A673 (cell line): ENCODE results near the gene DHRS9. TPM values are rescaled to one million over a fixed set of nuclear protein-coding genes. Genes with fewer than 3 reads are reported as not detected.

ENCODE experiments used
- BruUV-seq: library from RNA; stranded (reverse); fragments of 400-500 nt; replicated peaks from 2 replicates; lab custom pipeline; 2021; lab: Mats Ljungman, UMichigan
- CTCF ChIA-PET: fragments of 300-600 bp; sonication (Branson Sonifier 250); formaldehyde crosslinking; loops from one replicate; lab custom pipeline; 2022; ENCODE audit warnings: antibody characterized with exemption; lab: Charles Lee
- POLR2A ChIA-PET: fragments of 300-600 bp; sonication (Branson Sonifier 250); formaldehyde crosslinking; loops from one replicate; lab custom pipeline; 2022; ENCODE audit warnings: antibody characterized with exemption; ENCODE audit not compliant: low non-redundant PET; lab: Charles Lee
- DNase-seq: peaks from one replicate; pipeline ENCODE4 v3.0.0-alpha.2; 2015; ENCODE audit warnings: low spot score
- H3K27ac ChIP-seq: fragments of 200-600 bp; sonication (generic); 2 replicates; pipeline ENCODE4 v1.5.1; 2016; ENCODE audit warnings: mixed run types, low read depth, mild to moderate bottlenecking, mixed read lengths, antibody characterized with exemption, low read length; ENCODE audit not compliant: poor library complexity, severe bottlenecking
- H3K27me3 ChIP-seq: fragments of 200-600 bp; sonication (generic); replicated peaks from 2 replicates; pipeline ENCODE4 v1.6.1; 2017; ENCODE audit warnings: mixed run types, low read depth, mild to moderate bottlenecking, mixed read lengths, antibody characterized with exemption, low read length; ENCODE audit not compliant: insufficient read depth, poor library complexity
- H3K36me3 ChIP-seq: fragments of 200-600 bp; sonication (generic); 2 replicates; pipeline ENCODE4 v1.6.1; 2016; ENCODE audit warnings: mixed run types, mild to moderate bottlenecking, mixed read lengths, antibody characterized with exemption, low read length; ENCODE audit not compliant: insufficient read depth, poor library complexity, severe bottlenecking
- H3K4me1 ChIP-seq: fragments of 200-600 bp; sonication (generic); 2 replicates; pipeline ENCODE4 v1.6.1; 2017; ENCODE audit warnings: mixed run types, mild to moderate bottlenecking, mixed read lengths, antibody characterized with exemption, low read length; ENCODE audit not compliant: insufficient read depth, poor library complexity, severe bottlenecking
- H3K4me3 ChIP-seq: fragments of 200-600 bp; sonication (generic); 2 replicates; pipeline ENCODE4 v1.5.1; 2016; ENCODE audit warnings: low read depth, mixed run types, mild to moderate bottlenecking, mixed read lengths, low read length; ENCODE audit not compliant: poor library complexity, severe bottlenecking
- H3K9me3 ChIP-seq: fragments of 200-600 bp; sonication (generic); 2 replicates; pipeline ENCODE4 v1.6.1; 2016; ENCODE audit warnings: mixed run types, low read depth, mild to moderate bottlenecking, mixed read lengths, antibody characterized with exemption, low read length; ENCODE audit not compliant: poor library complexity, severe bottlenecking
- CTCF ChIP-seq: fragments of 300-800, 200-600 bp; sonication (generic); conservative IDR thresholded peaks from 2 replicates; pipeline ENCODE4 v1.5.1; 2017; ENCODE audit warnings: low read depth, mild to moderate bottlenecking, antibody characterized with exemption, low read length, moderate library complexity, mixed read lengths
- EZH2 ChIP-seq: fragments of 200-600 bp; sonication (generic); IDR thresholded peaks from 2 replicates; pipeline ENCODE4 v1.6.1; 2017; ENCODE audit warnings: borderline replicate concordance, low read depth, mild to moderate bottlenecking, mixed read lengths, antibody characterized with exemption, low read length; ENCODE audit not compliant: poor library complexity, severe bottlenecking
- intact Hi-C: fragments of 100-400 bp; cut with micrococcal nuclease; formaldehyde crosslinking; loops from one replicate; pipeline ENCODE4 v1.10.0; 2022; ENCODE audit not compliant: unreplicated experiment
- total RNA-seq: library from RNA; stranded (reverse); gene quantifications from 2 replicates; pipeline ENCODE4 v1.2.3, GENCODE V29; 2021

Gene DHRS9
- total RNA-seq, 1 experiment from 2014 or later = not detected

- Histone ChIP-seq H3K36me3 (no peaks in the 10 kb centered on the region), H3K4me1 (no peaks in the 10 kb centered on the region), H3K9me3 (no peaks in the 10 kb centered on the region), H3K27ac (no peak overlapping the region), H3K4me3 (no peak overlapping the region), H3K27me3 (no peaks in the 10 kb centered on the region)
- ChIA-PET POLR2A (no interaction called here), CTCF (no interaction called here)
- intact Hi-C loops = no loop called here
- BruUV-seq = no TSS peak
- DNase-seq = no peak
- TF ChIP-seq EZH2 (no peak), CTCF (no peak)
Observed at GRCh38 chr2:169027234-169027633, 42.1 kb upstream of the DHRS9 start.

- ChIA-PET POLR2A (no interaction called here), CTCF (no interaction called here)
- Histone ChIP-seq H3K36me3 (no peaks in the 10 kb centered on the region), H3K4me1 (no peaks in the 10 kb centered on the region), H3K9me3 (no peaks in the 10 kb centered on the region), H3K4me3 (no peak overlapping the region), H3K27me3 (no peaks in the 10 kb centered on the region), H3K27ac (no peak overlapping the region)
- no peak for TF ChIP-seq EZH2
- TF ChIP-seq CTCF = no peak
- intact Hi-C loops = no loop called here
- DNase-seq = no peak
- no TSS peak for BruUV-seq
Observed at GRCh38 chr2:169029341-169029740, 40.0 kb upstream of the DHRS9 start.

GRCh38 chr2:169031202-169031601 lies 38.2 kb upstream of the DHRS9 start, which contains the start of gene ABCB11:
Gene ABCB11, minus strand, starts transcription at chr2:169031324. Its CDS starts 13,199 bp downstream, at chr2:169018125.
- Histone ChIP-seq H3K27me3 (no peaks in the 10 kb centered on the region), H3K9me3 (no peaks in the 10 kb centered on the region), H3K36me3 (no peaks in the 10 kb centered on the region), H3K27ac (no peak within 1 kb of the TSS), H3K4me1 (no peaks in the 10 kb centered on the region), H3K4me3 (no peak within 1 kb of the TSS)
- CTCF ChIA-PET = no interaction called here
- intact Hi-C loops = no loop called here
- BruUV-seq = no TSS peak
- TF ChIP-seq EZH2 = no peak
- no peak for TF ChIP-seq CTCF
- DNase-seq = no peak
- POLR2A ChIA-PET = interaction anchor here (0.6 kb wide), 1 partner anchor 10 kb away, joined by 3 read pairs; no protein-coding TSS in a partner anchor
